Neural crest cell (in vitro differentiated cells): ENCODE results near the gene SFXN3. TPM values are rescaled to one million over a fixed set of nuclear protein-coding genes. Genes with fewer than 3 reads are reported as not detected.
A peak's percentile ranks its signal among the peaks of the same experiment; 100 is the strongest.

Source experiments
- DNase-seq: peaks from one replicate; pipeline ENCODE4 v3.0.0; 2021; ENCODE audit warnings: low read depth, mixed read lengths, low spot score
- H3K27ac Mint-ChIP-seq: one replicate; pipeline ENCODE4 v1.8.0; 2021; ENCODE audit warnings: mild to moderate bottlenecking, mixed read lengths; ENCODE audit not compliant: unreplicated experiment
- H3K27me3 Mint-ChIP-seq: 2 replicates; pipeline ENCODE4 v1.8.0; 2021; ENCODE audit warnings: low read depth, mild to moderate bottlenecking, mixed read lengths
- H3K36me3 Mint-ChIP-seq: 2 replicates; pipeline ENCODE4 v1.8.0; 2021; ENCODE audit warnings: low read depth, mild to moderate bottlenecking, mixed read lengths
- H3K4me1 Mint-ChIP-seq: 2 replicates; pipeline ENCODE4 v1.8.0; 2021; ENCODE audit warnings: mixed read lengths
- H3K4me3 Mint-ChIP-seq: one replicate; pipeline ENCODE4 v1.8.0; 2021; ENCODE audit warnings: mild to moderate bottlenecking, mixed read lengths
- H3K9me3 Mint-ChIP-seq: 2 replicates; pipeline ENCODE4 v1.8.0; 2021; ENCODE audit warnings: mixed read lengths
- CTCF ChIP-seq: fragments of 200-600 bp; sonication (generic); conservative IDR thresholded peaks from 2 replicates; pipeline ENCODE4 v1.5.0; 2021; ENCODE audit warnings: antibody characterized with exemption, mild to moderate bottlenecking
- total RNA-seq: library from RNA; stranded (reverse); gene quantifications from 2 replicates; pipeline ENCODE4 v1.2.1, GENCODE V29; 2021

SFXN3 gene
- total RNA-seq, 1 donor from 2014 or later, result 2.1 TPM

- TF ChIP-seq CTCF, result no peak
- no peaks in the 10 kb centered on the region for H3K9me3 Mint-ChIP-seq
- no peak overlapping the region for H3K27ac Mint-ChIP-seq
- peaks cover 13% of the 10 kb centered on the region for H3K4me1 Mint-ChIP-seq
- no peaks in the 10 kb centered on the region for H3K36me3 Mint-ChIP-seq
- no peak for DNase-seq
- no peak overlapping the region for H3K4me3 Mint-ChIP-seq
- peaks cover 53% of the 10 kb centered on the region for H3K27me3 Mint-ChIP-seq
These were observed 21.3 kb downstream of the SFXN3 start for GRCh38 chr10:101052285-101052684.

- no peak for DNase-seq
- H3K36me3 Mint-ChIP-seq, result no peaks in the 10 kb centered on the region
- no peak overlapping the region for H3K27ac Mint-ChIP-seq
- H3K9me3 Mint-ChIP-seq, result no peaks in the 10 kb centered on the region
- H3K4me1 Mint-ChIP-seq, result peaks cover 10% of the 10 kb centered on the region
- no peak for TF ChIP-seq CTCF
- peaks cover 40% of the 10 kb centered on the region for H3K27me3 Mint-ChIP-seq
- no peak overlapping the region for H3K4me3 Mint-ChIP-seq
These were observed 22.5 kb downstream of the SFXN3 start for GRCh38 chr10:101053516-101053915.

GRCh38 chr10:101054351-101054750, 23.3 kb downstream of the SFXN3 start:
- DNase-seq, result no peak
- H3K36me3 Mint-ChIP-seq, result no peaks in the 10 kb centered on the region
- TF ChIP-seq CTCF, result no peak
- H3K27ac Mint-ChIP-seq, result no peak overlapping the region
- H3K4me3 Mint-ChIP-seq, result peak overlapping the region; percentile 23
- peaks cover 7% of the 10 kb centered on the region for H3K4me1 Mint-ChIP-seq
- peaks cover 32% of the 10 kb centered on the region for H3K27me3 Mint-ChIP-seq
- no peaks in the 10 kb centered on the region for H3K9me3 Mint-ChIP-seq

GRCh38 chr10:101054876-101055275, 23.8 kb downstream of the SFXN3 start:
- Mint-ChIP-seq H3K36me3 (no peaks in the 10 kb centered on the region), H3K4me3 (peak overlapping the region; percentile 2)
- no peak for TF ChIP-seq CTCF

GRCh38 chr10:101055411-101055810, 24.4 kb downstream of the SFXN3 start:
- Mint-ChIP-seq H3K36me3 (no peaks in the 10 kb centered on the region), H3K27ac (no peak overlapping the region), H3K4me1 (peaks cover 16% of the 10 kb centered on the region), H3K4me3 (peak overlapping the region; percentile 2), H3K9me3 (no peaks in the 10 kb centered on the region), H3K27me3 (peaks cover 21% of the 10 kb centered on the region)
- no peak for TF ChIP-seq CTCF
- DNase-seq, result no peak

More at GRCh38 chr10:101054876-101055275, 23.8 kb downstream of the SFXN3 start:
- Mint-ChIP-seq H3K27ac (no peak overlapping the region), H3K9me3 (no peaks in the 10 kb centered on the region), H3K27me3 (peaks cover 27% of the 10 kb centered on the region), H3K4me1 (peaks cover 12% of the 10 kb centered on the region)
- DNase-seq, result no peak
